ENCODE measurements around the gene PPP6R2. TPM values are rescaled to one million over a fixed set of nuclear protein-coding genes. Genes with fewer than 3 reads are reported as not detected.

PPP6R2 gene
- total RNA-seq, 4 donors from 2014 or later: 35.6 to 50.8 (median 45.6) TPM

DNA sequence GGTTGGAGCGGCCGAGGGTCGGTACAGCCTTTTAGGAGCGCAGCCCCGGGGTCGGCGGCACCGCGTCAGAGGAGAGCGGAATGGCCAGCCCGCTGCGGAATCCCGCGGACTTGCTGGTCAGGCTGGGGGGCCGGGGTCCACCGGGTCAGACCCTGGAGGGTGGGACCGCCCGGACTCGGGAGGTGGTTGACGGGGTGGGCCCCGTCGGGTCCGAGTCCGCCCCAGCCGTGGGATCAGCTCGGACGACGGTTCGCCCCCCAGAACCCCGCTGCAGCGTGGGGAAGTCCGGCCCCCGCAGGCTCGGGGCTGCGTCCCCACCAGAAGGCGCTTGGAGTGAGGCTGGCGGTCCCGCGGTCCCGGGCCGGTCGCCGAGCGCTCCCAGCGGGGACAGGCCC lies 137.9 kb downstream of the PPP6R2 start:
- intact Hi-C loops (cut with DNase I): no loop called here
- Histone ChIP-seq H3K4me3 (peak overlapping the region; percentile 39 to 65 (median 50)), H3K9me3 (no peaks in the 10 kb centered on the region), H3K36me3 (no peaks in the 10 kb centered on the region), H3K27me3 (peaks cover 0 to 76% (median 6%) of the 10 kb centered on the region in 4 donors), H3K4me1 (peaks cover 5 to 30% (median 7%) of the 10 kb centered on the region in 3 donors), H3K27ac (no peak overlapping the region)
- DNase-seq: no peak
- no peak for TF ChIP-seq POLR2A (IDR thresholded peaks at IDR 0.05)
- TF ChIP-seq, protein P1, sequence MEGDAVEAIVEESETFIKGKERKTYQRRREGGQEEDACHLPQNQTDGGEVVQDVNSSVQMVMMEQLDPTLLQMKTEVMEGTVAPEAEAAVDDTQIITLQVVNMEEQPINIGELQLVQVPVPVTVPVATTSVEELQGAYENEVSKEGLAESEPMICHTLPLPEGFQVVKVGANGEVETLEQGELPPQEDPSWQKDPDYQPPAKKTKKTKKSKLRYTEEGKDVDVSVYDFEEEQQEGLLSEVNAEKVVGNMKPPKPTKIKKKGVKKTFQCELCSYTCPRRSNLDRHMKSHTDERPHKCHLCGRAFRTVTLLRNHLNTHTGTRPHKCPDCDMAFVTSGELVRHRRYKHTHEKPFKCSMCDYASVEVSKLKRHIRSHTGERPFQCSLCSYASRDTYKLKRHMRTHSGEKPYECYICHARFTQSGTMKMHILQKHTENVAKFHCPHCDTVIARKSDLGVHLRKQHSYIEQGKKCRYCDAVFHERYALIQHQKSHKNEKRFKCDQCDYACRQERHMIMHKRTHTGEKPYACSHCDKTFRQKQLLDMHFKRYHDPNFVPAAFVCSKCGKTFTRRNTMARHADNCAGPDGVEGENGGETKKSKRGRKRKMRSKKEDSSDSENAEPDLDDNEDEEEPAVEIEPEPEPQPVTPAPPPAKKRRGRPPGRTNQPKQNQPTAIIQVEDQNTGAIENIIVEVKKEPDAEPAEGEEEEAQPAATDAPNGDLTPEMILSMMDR (IDR thresholded peaks at IDR 0.05): no peak
- 48% methylated on average over 5 of the region's 45 CpGs; no CpG with 5 or more reads in 1 of the 2 donors for WGBS, 2 donors

DNA sequence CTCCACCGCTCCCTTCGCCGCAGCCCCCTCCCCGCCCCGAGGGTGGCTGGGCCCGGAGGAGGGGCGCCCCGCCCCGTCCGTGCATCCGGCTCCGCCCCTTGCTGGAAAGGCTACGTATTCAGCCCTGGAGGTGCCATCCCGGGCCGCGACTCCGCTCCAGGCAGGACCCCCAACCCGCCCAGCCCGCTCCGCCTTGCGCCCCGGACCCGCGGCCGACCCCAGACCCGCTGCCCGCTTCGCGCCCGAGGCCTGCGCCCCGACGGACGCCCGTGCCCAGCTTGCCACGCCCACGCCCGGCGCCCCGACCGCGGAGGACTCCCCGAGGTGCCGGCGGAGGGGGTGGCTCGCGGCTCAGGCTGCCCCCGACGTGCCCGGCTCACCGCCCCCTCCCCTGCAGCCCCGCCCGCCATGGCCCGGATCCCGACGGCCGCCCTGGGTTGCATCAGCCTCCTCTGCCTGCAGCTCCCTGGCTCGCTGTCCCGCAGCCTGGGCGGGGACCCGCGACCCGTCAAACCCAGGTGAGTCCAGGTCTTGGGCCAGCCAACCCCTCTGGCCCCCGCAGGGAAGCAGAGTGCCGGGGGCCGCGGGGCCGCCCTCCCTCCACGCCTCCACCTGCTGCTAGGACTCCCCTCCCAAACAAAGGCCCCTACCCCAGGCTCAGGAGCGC lies 138.4 kb downstream of the PPP6R2 start, which contains the start of gene ADM2:
Gene ADM2 (plus strand): TSS at position 104 of the 667 bp plus-strand sequence. CDS start 305 bp downstream, at position 409.
- intact Hi-C loops (cut with DNase I): no loop called here
- Histone ChIP-seq H3K27me3 (peaks cover 0 to 80% (median 6%) of the 10 kb centered on the region in 4 donors), H3K4me3 (peak within 1 kb of the TSS; percentile 39 to 65 (median 50)), H3K27ac (peak within 1 kb of the TSS in 1 of 4 donors; percentile 39), H3K4me1 (peaks cover 5 to 26% (median 7%) of the 10 kb centered on the region in 3 donors), H3K9me3 (no peaks in the 10 kb centered on the region), H3K36me3 (no peaks in the 10 kb centered on the region)
- WGBS, 2 donors: 20% methylated on average over 3 of the region's 70 CpGs; no CpG with 5 or more reads in 1 of the 2 donors
- no peak for TF ChIP-seq POLR2A (IDR thresholded peaks at IDR 0.05)
- TF ChIP-seq, protein P1 (IDR thresholded peaks at IDR 0.05): no peak
- DNase-seq: no peak

DNA sequence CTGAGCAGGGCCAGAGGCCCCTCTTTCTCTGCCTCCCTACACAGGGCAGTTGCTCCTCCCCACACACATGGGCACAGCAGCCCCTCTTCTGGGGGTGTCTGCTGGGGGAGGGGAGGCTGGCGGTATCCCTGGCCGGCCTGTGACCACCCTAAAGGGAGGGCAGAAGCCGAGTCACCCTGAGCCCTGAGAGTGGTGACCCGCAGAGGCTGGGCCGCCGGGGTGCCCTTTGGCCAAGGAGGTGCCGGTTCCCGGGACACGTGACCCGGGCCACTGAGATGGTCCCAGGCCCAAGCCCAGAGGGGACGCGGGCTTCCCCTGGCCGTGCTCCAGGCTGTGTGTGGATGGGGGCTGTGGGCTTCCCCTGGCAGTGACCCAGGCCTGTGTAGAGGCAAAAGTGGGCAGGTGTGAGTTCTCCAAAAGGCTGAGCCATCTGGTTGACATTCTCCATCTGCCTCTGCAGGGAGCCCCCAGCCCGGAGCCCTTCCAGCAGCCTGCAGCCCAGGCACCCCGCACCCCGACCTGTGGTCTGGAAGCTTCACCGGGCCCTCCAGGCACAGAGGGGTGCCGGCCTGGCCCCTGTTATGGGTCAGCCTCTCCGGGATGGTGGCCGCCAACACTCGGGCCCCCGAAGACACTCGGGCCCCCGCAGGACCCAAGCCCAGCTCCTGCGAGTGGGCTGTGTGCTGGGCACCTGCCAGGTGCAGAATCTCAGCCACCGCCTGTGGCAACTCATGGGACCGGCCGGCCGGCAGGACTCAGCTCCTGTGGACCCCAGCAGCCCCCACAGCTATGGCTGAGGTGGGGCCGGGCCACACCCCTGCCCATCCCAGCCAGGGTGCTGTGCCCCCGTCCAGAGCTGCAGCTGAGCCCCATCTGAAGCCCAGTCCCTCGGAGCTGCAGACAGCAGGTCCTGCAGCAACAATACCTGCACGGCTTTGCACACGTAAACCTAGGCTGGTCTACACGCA lies 139.3 kb downstream of the PPP6R2 start:
- intact Hi-C loops (cut with DNase I): no loop called here
- peak overlapping the region; percentile 39 to 65 (median 50) for H3K4me3 ChIP-seq
- peaks cover 5 to 19% (median 7%) of the 10 kb centered on the region in 3 donors for H3K4me1 ChIP-seq
- no peak overlapping the region for H3K27ac ChIP-seq
- H3K9me3 ChIP-seq: no peaks in the 10 kb centered on the region
- TF ChIP-seq POLR2A (IDR thresholded peaks at IDR 0.05): no peak
- TF ChIP-seq, protein P1 (IDR thresholded peaks at IDR 0.05): no peak
- 100% methylated on average over 1 of the region's 35 CpGs; no CpG with 5 or more reads in 1 of the 2 donors for WGBS, 2 donors
- peaks cover 0 to 88% (median 6%) of the 10 kb centered on the region in 4 donors for H3K27me3 ChIP-seq
- no peak for DNase-seq
- no peaks in the 10 kb centered on the region for H3K36me3 ChIP-seq

DNA sequence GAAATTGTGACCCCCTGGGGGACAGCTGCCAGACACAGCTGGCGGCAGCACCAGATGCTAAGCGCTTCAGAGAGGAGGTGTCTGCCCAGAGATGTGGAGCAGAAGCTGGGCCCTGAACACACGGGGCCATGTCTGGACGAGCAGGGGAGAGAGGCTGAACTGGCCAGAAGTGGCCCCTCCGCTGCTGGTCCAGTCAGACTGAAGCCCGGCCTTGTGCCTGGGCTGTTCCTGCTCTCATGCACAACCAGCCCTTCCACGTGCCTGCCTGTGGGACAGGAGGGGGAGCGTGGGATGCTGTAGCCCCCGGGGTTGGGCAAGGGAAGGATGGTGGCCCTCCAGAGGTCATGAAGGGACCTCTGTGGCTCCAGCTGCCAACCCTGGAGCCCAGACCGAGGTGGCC lies 140.0 kb downstream of the PPP6R2 start:
- Histone ChIP-seq H3K27me3 (peaks cover 0 to 95% (median 6%) of the 10 kb centered on the region in 4 donors), H3K9me3 (no peaks in the 10 kb centered on the region), H3K36me3 (no peaks in the 10 kb centered on the region), H3K4me1 (peaks cover 5 to 19% (median 7%) of the 10 kb centered on the region in 3 donors), H3K27ac (no peak overlapping the region), H3K4me3 (no peak overlapping the region)
- intact Hi-C loops (cut with DNase I): no loop called here
- no peak for DNase-seq
- 83 to 90% methylated on average over 4 to 7 of the region's 10 CpGs for WGBS, 2 donors
- TF ChIP-seq, protein P1 (IDR thresholded peaks at IDR 0.05): no peak
- no peak for TF ChIP-seq POLR2A (IDR thresholded peaks at IDR 0.05)
